ENCODE results near the gene TMEM131L. TPM values are rescaled to one million over a fixed set of nuclear protein-coding genes. Genes with fewer than 3 reads are reported as not detected.

TMEM131L gene
- total RNA-seq, 1 experiment from 2014 or later, result 19.7 TPM

- no peak for TF ChIP-seq SRF (IDR thresholded peaks at IDR 0.05; ENCODE audit: low read depth)
- peak; percentile 62; the same call in 1 of the 2 replicates for TF ChIP-seq MAX (IDR thresholded peaks at IDR 0.05)
- no peak for TF ChIP-seq ATF3 (IDR thresholded peaks at IDR 0.05)
- TF ChIP-seq POLR2A (IDR thresholded peaks at IDR 0.05; ENCODE audit: borderline replicate concordance, extremely low read depth, insufficient read depth, insufficient read length), result no peak
- TF ChIP-seq ZFX (IDR thresholded peaks at IDR 0.05), result no peak
Observed at GRCh38 chr4:153486281-153487151, 20.4 kb downstream of the TMEM131L start (continued).

- no peak overlapping the region for H2AFZ ChIP-seq (ENCODE audit: low read depth, low read length, poor library complexity, severe bottlenecking)
- H3K36me3 ChIP-seq (ENCODE audit: control insufficient read depth in 1 of 2, insufficient read depth in 2 of 2, low read length in 2 of 2), result no peaks in the 10 kb centered on the region
- H3K4me1 ChIP-seq (ENCODE audit: control insufficient read depth in 1 of 2, insufficient read depth in 2 of 2, low read length in 2 of 2), result peaks cover 39 to 63% of the 10 kb centered on the region in 2 experiments
- no peak overlapping the region; the same call in 1 of the 2 replicates for H3K9ac ChIP-seq (ENCODE audit: low read length)
- ChIA-PET CTCF (no interaction called here), RAD21 (ENCODE audit: low non-redundant PET in 1 of 2, low total read pairs in 2 of 2, uncharacterized antibody in 2 of 2, unreplicated experiment in 2 of 2) (no interaction called here), POLR2A (interaction anchor here (1.5 to 2.2 kb wide), 2 partner anchors 10 to 22 kb away, joined by 5 to 11 read pairs; partner anchors contain the start of gene TMEM131L)
- no TSS peak for BruUV-seq (replicated peaks)
- ATAC-seq (no peak), DNase-seq (ENCODE audit: low read depth, low spot score) (no peak)
- no peak overlapping the region for H3K4me3 ChIP-seq (replicated peaks in 1 of 2; ENCODE audit: low read depth in 1 of 2, low read length in 2 of 2)
- H3K4me2 ChIP-seq (ENCODE audit: low read length), result peak overlapping the region; percentile 87; the same call in 1 of the 2 replicates
- H3K79me2 ChIP-seq (ENCODE audit: insufficient read depth, low read length), result peaks cover 45% of the 10 kb centered on the region
- no peaks in the 10 kb centered on the region for H3K9me2 ChIP-seq (ENCODE audit: insufficient read depth)
- peak overlapping the region; percentile 75 for H3K27ac ChIP-seq (ENCODE audit: low read depth, low read length)
- TF ChIP-seq FOSL1 (IDR thresholded peaks at IDR 0.05; ENCODE audit: low read depth) (no peak), CBX3 (IDR thresholded peaks at IDR 0.05; ENCODE audit: low read depth) (no peak), ZFX (IDR thresholded peaks at IDR 0.05) (no peak), SIN3A (IDR thresholded peaks at IDR 0.05; ENCODE audit: low read depth) (no peak), EZH2 (IDR thresholded peaks at IDR 0.05) (no peak), ELF1 (IDR thresholded peaks at IDR 0.05; ENCODE audit: borderline replicate concordance, low read depth) (no peak)
- intact Hi-C loops (cut with micrococcal nuclease), result no loop called here
- no peaks in the 10 kb centered on the region for H3K27me3 ChIP-seq (ENCODE audit: insufficient read depth, low read length)
- H4K20me1 ChIP-seq (ENCODE audit: insufficient read depth), result no peaks in the 10 kb centered on the region
- no peaks in the 10 kb centered on the region for H3K9me3 ChIP-seq (ENCODE audit: control insufficient read depth in 1 of 2, insufficient read depth in 1 of 2, low read depth in 1 of 2, low read length in 2 of 2)
Observed at GRCh38 chr4:153488006-153488891, 22.1 kb downstream of the TMEM131L start.
